CD8-positive, alpha-beta memory T cell (primary cell): ENCODE measurements around the gene ATAD3A. TPM values are rescaled to one million over a fixed set of nuclear protein-coding genes. Genes with fewer than 3 reads are reported as not detected.
A peak's percentile ranks its signal among the peaks of the same experiment; 100 is the strongest.
"Not testable (repeated sequence)": the region's sequence is repeated elsewhere in the genome, so short reads cannot be mapped to it uniquely, and the experiment has no call there.

ENCODE experiments used
- CTCF ChIA-PET: fragments of 350-600 bp; sonication (Branson Sonifier 250); formaldehyde crosslinking; loops from one replicate; lab custom pipeline; 2021; ENCODE audit warnings: antibody characterized with exemption; lab: Charles Lee
- POLR2A ChIA-PET: fragments of 350-600 bp; sonication (Branson Sonifier 250); formaldehyde crosslinking; loops from one replicate; lab custom pipeline; 2021; ENCODE audit warnings: antibody characterized with exemption; lab: Charles Lee
- DNase-seq, 5 donors: peaks; one replicate each; pipeline versions ENCODE4 v3.0.0 to v3.0.0-alpha.2; 2020 to 2022; ENCODE audit warnings: mixed read lengths in 1 of 5
- H3K27ac ChIP-seq: one replicate; pipeline ENCODE4 v1.7.0; 2013; ENCODE audit warnings: low read depth, mild to moderate bottlenecking, low read length, moderate library complexity
- H3K27me3 ChIP-seq: 2 replicates; pipeline ENCODE4 v1.7.0; 2013; ENCODE audit warnings: low read length, mild to moderate bottlenecking; ENCODE audit not compliant: insufficient read depth, poor library complexity, severe bottlenecking
- H3K36me3 ChIP-seq: 2 replicates; pipeline ENCODE4 v1.7.0; 2013; ENCODE audit warnings: mild to moderate bottlenecking, low read length, moderate library complexity; ENCODE audit not compliant: insufficient read depth
- H3K4me1 ChIP-seq: 2 replicates; pipeline ENCODE4 v1.7.0; 2013; ENCODE audit warnings: mild to moderate bottlenecking, low read length, moderate library complexity; ENCODE audit not compliant: insufficient read depth
- H3K4me3 ChIP-seq: 2 replicates; pipeline ENCODE4 v1.7.0; 2013; ENCODE audit warnings: mild to moderate bottlenecking, low read length
- H3K9me3 ChIP-seq: 2 replicates; pipeline ENCODE4 v1.7.0; 2013; ENCODE audit warnings: mild to moderate bottlenecking, low read length
- H3K27ac Mint-ChIP-seq, 8 donors: one replicate each; pipeline ENCODE4 v1.8.0; 2020 to 2021; ENCODE audit warnings: mixed read lengths in 8 of 8, mild to moderate bottlenecking in 6 of 8, inconsistent platforms in 3 of 8, moderate library complexity in 3 of 8
- H3K27me3 Mint-ChIP-seq, 2 donors: one replicate each; pipeline ENCODE4 v1.8.0; 2020 to 2021; ENCODE audit warnings: mixed read lengths in 2 of 2, mild to moderate bottlenecking in 1 of 2, moderate library complexity in 1 of 2
- H3K36me3 Mint-ChIP-seq, 3 donors: one replicate each; pipeline ENCODE4 v1.8.0; 2020 to 2021; ENCODE audit warnings: mixed read lengths in 3 of 3, inconsistent platforms in 1 of 3, mild to moderate bottlenecking in 1 of 3
- H3K4me1 Mint-ChIP-seq, 3 donors: one replicate each; pipeline ENCODE4 v1.8.0; 2020 to 2021; ENCODE audit warnings: mixed read lengths in 3 of 3, inconsistent platforms in 1 of 3, mild to moderate bottlenecking in 1 of 3
- H3K4me3 Mint-ChIP-seq, 7 donors: one replicate each; pipeline ENCODE4 v1.8.0; 2020 to 2021; ENCODE audit warnings: mixed read lengths in 7 of 7, mild to moderate bottlenecking in 6 of 7, moderate library complexity in 4 of 7, inconsistent platforms in 2 of 7
- H3K9me3 Mint-ChIP-seq, 5 donors: one replicate each; pipeline ENCODE4 v1.8.0; 2020 to 2022; ENCODE audit warnings: mixed read lengths in 5 of 5, mild to moderate bottlenecking in 3 of 5, moderate library complexity in 2 of 5, inconsistent platforms in 1 of 5
- polyA plus RNA-seq: library from polyadenylated mRNA; unstranded; fragments of 300-500 nt; fragmentation: Illumina TruSeq; gene quantifications from one replicate; pipeline ENCODE4 v1.2.3, GENCODE V29; 2021
- total RNA-seq, 2 experiments: library from RNA; stranded (reverse); gene quantifications; one replicate each; pipeline ENCODE4 v1.2.3, GENCODE V29; 2021

ATAD3A gene
- total and polyA plus RNA-seq, 3 experiments from 2014 or later: 16.0 to 98.7 (median 97.4) TPM

DNA sequence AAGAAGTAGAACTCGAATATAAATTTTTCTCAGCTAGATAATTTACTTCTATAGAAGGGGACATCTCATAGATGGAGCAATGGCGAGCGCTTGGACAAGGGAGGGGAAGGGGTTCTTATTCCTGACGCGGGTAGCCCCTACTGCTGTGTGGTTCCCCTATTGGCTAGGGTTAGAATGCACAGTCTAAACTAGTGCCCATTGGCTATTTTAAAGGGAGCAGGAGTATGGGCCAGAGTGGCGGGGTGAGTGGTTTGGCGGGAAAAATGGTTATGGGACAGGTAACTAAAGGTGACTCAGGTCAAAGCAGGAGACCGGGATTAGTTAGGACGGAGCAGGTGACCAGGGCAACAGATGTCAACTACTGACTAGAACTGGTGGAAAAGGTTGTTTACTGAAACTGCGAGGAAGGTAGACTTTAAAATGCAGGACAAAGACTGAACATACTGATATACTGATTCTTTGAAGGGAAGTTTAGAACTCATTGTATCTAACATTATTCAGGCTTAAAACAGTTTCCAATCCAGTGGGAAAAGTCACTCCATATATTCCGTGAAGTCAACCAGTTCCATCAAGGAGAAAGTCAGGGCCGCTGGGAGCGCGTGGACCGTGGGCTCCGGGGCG lies 940 bp upstream of the ATAD3A start:
- Mint-ChIP-seq H3K9me3 (no peaks in the 10 kb centered on the region), H3K4me3 (peak overlapping the region; percentile 79 to 98 (median 87)), H3K27me3 (peaks cover 0 to 3% of the 10 kb centered on the region in 2 donors), H3K36me3 (peaks cover 0 to 10% (median 0%) of the 10 kb centered on the region in 3 donors), H3K4me1 (peaks cover 8 to 15% (median 11%) of the 10 kb centered on the region in 3 donors), H3K27ac (peak overlapping the region; percentile 69 to 95 (median 92))
- no peaks in the 10 kb centered on the region for H3K36me3 ChIP-seq
- H3K4me1 ChIP-seq: peaks cover 7% of the 10 kb centered on the region
- ChIA-PET POLR2A (interaction anchor here (0.5 to 1.0 kb wide), 3 partner anchors 12 to 118 kb away, joined by 3 to 5 read pairs (median 4); partner anchors contain the start of gene MRPL20), CTCF (interaction anchor here (0.7 kb wide), 1 partner anchor 138 kb away, joined by 3 read pairs; no protein-coding TSS in a partner anchor)
- peak overlapping the region; percentile 93 for H3K27ac ChIP-seq
- peak in 1 of 5 donors; percentile 10 for DNase-seq
- H3K27me3 ChIP-seq: no peaks in the 10 kb centered on the region
- H3K4me3 ChIP-seq: peak overlapping the region; percentile 88
- H3K9me3 ChIP-seq: no peaks in the 10 kb centered on the region

DNA sequence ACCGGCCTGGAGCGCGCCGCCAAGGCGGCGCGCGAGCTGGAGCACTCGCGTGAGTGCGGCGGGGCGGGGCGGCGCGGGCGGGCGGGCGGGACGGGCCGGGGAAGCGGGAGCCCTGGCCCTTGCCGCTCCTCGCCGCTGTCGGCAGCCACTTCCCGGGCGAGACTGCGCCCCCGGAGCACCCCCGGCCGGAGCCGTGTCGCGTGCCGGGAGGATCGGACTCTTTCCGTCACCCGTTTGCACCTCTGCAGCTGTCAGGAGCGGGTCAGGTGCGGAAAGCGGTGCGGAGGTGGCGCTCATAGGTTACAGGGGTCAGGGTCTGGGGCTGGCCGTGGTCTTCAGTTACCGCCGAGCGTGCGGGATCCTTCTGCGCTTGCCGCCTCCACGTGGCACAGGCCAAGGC lies 463 bp downstream of the ATAD3A start:
- CTCF ChIA-PET: not testable (repeated sequence)
- Mint-ChIP-seq H3K27ac (peak overlapping the region in 4 of 8 donors; percentile 41 to 93 (median 49)), H3K4me1 (peaks cover 8 to 15% (median 11%) of the 10 kb centered on the region in 3 donors)

DNA sequence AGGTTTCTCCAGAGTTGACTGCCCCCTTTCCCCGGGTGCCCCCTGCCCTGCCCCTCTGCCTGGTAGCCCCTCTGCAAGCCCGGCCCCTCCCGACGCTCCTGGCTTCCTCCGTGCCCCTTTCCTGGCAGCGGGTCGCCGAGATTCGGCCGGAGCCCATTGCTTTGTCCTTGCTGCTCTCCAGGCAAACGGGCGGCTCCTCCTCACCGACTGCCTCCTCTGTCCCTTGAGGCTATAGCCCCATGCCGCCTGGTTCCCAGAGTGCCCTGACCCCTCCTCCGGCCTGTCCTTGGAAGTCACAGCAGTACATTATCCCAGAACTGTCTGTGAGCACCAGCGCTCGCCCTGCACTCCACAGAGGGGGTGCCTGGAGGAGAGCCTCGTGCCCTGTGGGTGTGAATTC lies 1.7 kb downstream of the ATAD3A start:
- peaks cover 0 to 23% (median 8%) of the 10 kb centered on the region in 3 donors for H3K36me3 Mint-ChIP-seq
- H3K9me3 ChIP-seq, H3K27me3 ChIP-seq, H3K9me3 Mint-ChIP-seq, H3K4me1 ChIP-seq, POLR2A ChIA-PET, H3K36me3 ChIP-seq, H3K4me3 ChIP-seq, CTCF ChIA-PET, H3K27ac ChIP-seq, DNase-seq, H3K27me3 Mint-ChIP-seq: not testable (repeated sequence)
- H3K4me3 Mint-ChIP-seq: peak overlapping the region in 6 of 7 donors; percentile 32 to 60 (median 57)
- H3K4me1 Mint-ChIP-seq: peaks cover 8 to 15% (median 11%) of the 10 kb centered on the region in 3 donors
- peak overlapping the region in 2 of 8 donors; percentile 68 to 76 for H3K27ac Mint-ChIP-seq

More for the DNA sequence above, 463 bp downstream of the ATAD3A start:
- DNase-seq: peak in 2 of 5 donors; percentile 15 to 35
- H3K27me3 ChIP-seq, H3K36me3 ChIP-seq, H3K9me3 ChIP-seq, H3K27me3 Mint-ChIP-seq, H3K27ac ChIP-seq, H3K4me3 ChIP-seq, H3K4me1 ChIP-seq, POLR2A ChIA-PET, H3K9me3 Mint-ChIP-seq: not testable (repeated sequence)
- Mint-ChIP-seq H3K4me3 (peak overlapping the region; percentile 55 to 82 (median 69)), H3K36me3 (peaks cover 0 to 14% (median 0%) of the 10 kb centered on the region in 3 donors)

DNA sequence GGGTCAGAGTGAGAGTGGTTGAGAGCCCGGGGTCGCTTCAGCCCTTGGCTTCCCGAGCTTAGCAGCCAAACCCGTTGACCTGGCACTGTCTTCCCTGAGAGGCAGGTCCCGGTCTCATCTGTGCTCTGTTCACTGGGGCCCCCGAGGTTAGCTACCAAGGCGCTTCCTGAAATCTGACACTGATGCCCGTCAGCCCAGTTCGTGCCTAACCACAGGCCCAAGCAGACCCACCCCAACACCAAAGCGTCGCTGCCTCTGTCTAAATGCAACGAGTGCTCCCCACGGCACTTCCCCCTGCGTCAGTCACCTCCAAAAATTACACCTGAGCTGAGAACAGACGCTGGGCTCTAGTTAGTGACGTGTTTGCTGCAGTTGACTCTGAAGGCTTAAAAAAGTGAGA lies 2.4 kb downstream of the ATAD3A start:
- Mint-ChIP-seq H3K27ac (peak overlapping the region in 1 of 8 donors; percentile 38), H3K36me3 (peaks cover 0 to 26% (median 8%) of the 10 kb centered on the region in 3 donors), H3K4me1 (peaks cover 8 to 15% (median 11%) of the 10 kb centered on the region in 3 donors)
- CTCF ChIA-PET, H3K36me3 ChIP-seq, DNase-seq, H3K9me3 Mint-ChIP-seq, H3K4me1 ChIP-seq, POLR2A ChIA-PET, H3K4me3 ChIP-seq, H3K27me3 Mint-ChIP-seq, H3K27ac ChIP-seq, H3K27me3 ChIP-seq, H3K9me3 ChIP-seq, H3K4me3 Mint-ChIP-seq: not testable (repeated sequence)

DNA sequence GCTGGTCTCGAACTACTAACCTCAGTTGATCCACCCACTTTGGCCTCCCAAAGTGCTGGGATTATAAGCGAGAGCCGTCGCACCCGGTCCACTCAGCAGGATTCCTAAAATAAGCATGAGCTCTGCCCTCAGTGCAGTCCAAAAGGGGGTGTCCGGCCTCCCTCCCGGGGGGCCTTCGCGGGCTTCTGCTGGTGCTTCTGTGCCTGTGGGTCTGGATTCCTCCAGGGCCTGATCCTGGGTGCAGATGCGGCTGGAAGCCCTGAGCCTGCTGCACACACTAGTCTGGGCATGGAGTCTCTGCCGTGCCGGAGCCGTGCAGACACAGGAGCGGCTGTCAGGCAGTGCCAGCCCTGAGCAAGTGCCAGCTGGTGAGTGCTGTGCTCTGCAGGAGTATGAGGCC lies 5.0 kb downstream of the ATAD3A start:
- H3K27ac ChIP-seq, CTCF ChIA-PET, H3K27me3 ChIP-seq, H3K36me3 ChIP-seq, H3K9me3 Mint-ChIP-seq, DNase-seq, H3K4me1 Mint-ChIP-seq, H3K4me3 ChIP-seq, H3K4me1 ChIP-seq, H3K9me3 ChIP-seq, POLR2A ChIA-PET, H3K4me3 Mint-ChIP-seq, H3K27me3 Mint-ChIP-seq: not testable (repeated sequence)
- Mint-ChIP-seq H3K36me3 (peaks cover 0 to 33% (median 8%) of the 10 kb centered on the region in 3 donors), H3K27ac (peak overlapping the region in 1 of 8 donors; percentile 50)

DNA sequence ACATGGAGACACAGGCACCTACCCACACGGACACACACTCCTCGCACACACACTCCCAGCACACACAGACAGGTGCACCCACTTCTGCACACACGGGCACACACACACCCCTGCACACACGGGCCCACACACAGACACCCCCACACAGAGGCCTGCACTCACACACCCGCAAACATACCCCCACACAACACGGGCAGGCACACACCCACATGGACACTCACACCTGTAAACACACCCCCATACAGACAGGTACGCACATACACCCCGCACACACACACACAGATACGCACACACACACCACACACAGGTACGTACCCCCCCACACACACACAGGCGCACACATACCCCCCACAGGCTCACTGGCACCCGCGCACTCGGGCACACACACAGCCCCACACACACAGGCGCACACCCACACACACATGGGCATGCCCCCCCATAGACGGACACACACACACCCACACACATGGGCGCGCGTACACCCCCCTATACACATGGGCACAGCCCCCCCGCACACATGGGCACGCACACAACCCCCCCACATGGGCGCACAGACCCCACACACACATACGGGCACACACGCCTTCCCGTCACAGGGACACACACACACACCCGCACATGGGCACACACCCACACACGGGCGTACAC lies 6.1 kb downstream of the ATAD3A start:
- Histone ChIP-seq H3K36me3 (peaks cover 6% of the 10 kb centered on the region), H3K27me3 (no peaks in the 10 kb centered on the region), H3K4me3 (no peak overlapping the region), H3K4me1 (no peaks in the 10 kb centered on the region), H3K27ac (no peak overlapping the region), H3K9me3 (no peaks in the 10 kb centered on the region)
- Mint-ChIP-seq H3K27me3 (no peaks in the 10 kb centered on the region), H3K36me3 (peaks cover 0 to 40% (median 8%) of the 10 kb centered on the region in 3 donors), H3K27ac (no peak overlapping the region), H3K4me3 (peak overlapping the region in 1 of 7 donors; percentile 64), H3K4me1 (peaks cover 2 to 3% (median 3%) of the 10 kb centered on the region in 3 donors), H3K9me3 (no peaks in the 10 kb centered on the region)
- DNase-seq: no peak
- POLR2A ChIA-PET: no interaction called here
- CTCF ChIA-PET: no interaction called here

DNA sequence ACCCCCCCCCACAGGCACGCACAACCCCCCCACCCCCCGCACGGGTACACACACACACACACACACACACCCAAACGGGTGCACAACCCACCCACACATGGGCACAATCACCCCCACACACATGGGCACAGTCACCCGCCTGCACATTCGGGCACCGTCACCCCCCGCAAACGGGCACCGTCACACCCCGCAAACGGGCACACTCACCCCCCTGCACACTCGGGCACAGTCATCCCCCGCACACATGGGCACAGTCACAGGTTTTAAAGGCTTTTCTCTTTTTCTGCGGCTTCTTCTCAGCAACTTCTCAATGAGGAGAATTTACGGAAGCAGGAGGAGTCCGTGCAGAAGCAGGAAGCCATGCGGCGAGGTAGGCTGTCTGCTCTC lies 6.7 kb downstream of the ATAD3A start:
- POLR2A ChIA-PET, H3K9me3 Mint-ChIP-seq, H3K4me3 ChIP-seq, DNase-seq, H3K27ac ChIP-seq, CTCF ChIA-PET, H3K4me3 Mint-ChIP-seq, H3K27ac Mint-ChIP-seq, H3K27me3 ChIP-seq, H3K9me3 ChIP-seq, H3K4me1 ChIP-seq, H3K36me3 ChIP-seq, H3K4me1 Mint-ChIP-seq, H3K27me3 Mint-ChIP-seq: not testable (repeated sequence)
- peaks cover 0 to 42% (median 8%) of the 10 kb centered on the region in 3 donors for H3K36me3 Mint-ChIP-seq

DNA sequence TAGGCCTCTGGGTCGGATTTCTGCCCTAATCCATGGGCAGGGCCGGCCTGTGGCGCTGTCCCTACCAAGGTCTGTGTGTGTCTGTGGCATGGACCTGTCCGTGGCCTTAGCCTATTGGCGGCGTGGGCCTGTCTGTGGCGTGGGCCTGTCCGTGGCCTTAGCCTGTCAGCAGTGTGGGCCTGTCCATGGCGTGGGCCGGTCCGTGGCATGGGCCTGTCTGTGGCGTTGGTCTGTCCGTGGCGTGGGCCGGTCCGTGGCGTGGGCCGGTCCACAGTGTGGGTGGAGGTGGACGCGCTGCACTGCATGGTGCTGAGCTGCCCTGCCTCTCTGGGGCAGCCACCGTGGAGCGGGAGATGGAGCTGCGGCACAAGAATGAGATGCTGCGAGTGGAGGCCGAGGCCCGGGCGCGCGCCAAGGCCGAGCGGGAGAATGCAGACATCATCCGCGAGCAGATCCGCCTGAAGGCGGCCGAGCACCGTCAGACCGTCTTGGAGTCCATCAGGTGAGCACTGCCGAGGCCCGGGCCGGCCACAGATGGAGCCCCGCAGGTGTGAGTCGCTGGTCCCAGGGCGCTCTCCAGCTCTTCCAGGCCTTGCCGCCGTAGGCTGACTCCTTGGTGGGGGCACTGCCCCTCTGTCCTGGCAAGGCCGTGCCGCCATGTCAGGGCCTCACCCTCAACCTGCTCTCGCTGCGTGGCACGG lies 8.0 kb downstream of the ATAD3A start:
- H3K4me3 Mint-ChIP-seq, H3K27ac ChIP-seq, DNase-seq, H3K9me3 Mint-ChIP-seq, H3K4me1 Mint-ChIP-seq, H3K27ac Mint-ChIP-seq, H3K27me3 Mint-ChIP-seq, POLR2A ChIA-PET, H3K9me3 ChIP-seq, H3K4me3 ChIP-seq, CTCF ChIA-PET, H3K4me1 ChIP-seq, H3K27me3 ChIP-seq, H3K36me3 ChIP-seq: not testable (repeated sequence)
- H3K36me3 Mint-ChIP-seq: peaks cover 0 to 47% (median 8%) of the 10 kb centered on the region in 3 donors
